Measurements from ENCODE around the gene ARHGEF28.

Gene ARHGEF28

GRCh38 chr5:73663161-73663859 lies 37.3 kb downstream of the ARHGEF28 start:
- no peak for DNase-seq

- DNase-seq: no peak
Measured at GRCh38 chr5:73663860-73664240, 37.9 kb downstream of the ARHGEF28 start.

GRCh38 chr5:73664796-73665195 lies 38.8 kb downstream of the ARHGEF28 start:
- no peak for DNase-seq

GRCh38 chr5:73666891-73667290 lies 40.9 kb downstream of the ARHGEF28 start:
- DNase-seq: no peak

- no peak for DNase-seq
Measured at GRCh38 chr5:73668017-73668416, 42.0 kb downstream of the ARHGEF28 start.

- DNase-seq: no peak
Measured at GRCh38 chr5:73668486-73669111, 42.6 kb downstream of the ARHGEF28 start.

- no peak for DNase-seq
Measured at GRCh38 chr5:73670731-73671130, 44.7 kb downstream of the ARHGEF28 start.

GRCh38 chr5:73672132-73672531 lies 46.1 kb downstream of the ARHGEF28 start:
- DNase-seq: no peak

GRCh38 chr5:73673161-73673591 lies 47.2 kb downstream of the ARHGEF28 start:
- DNase-seq: no peak

- DNase-seq: no peak
Measured at GRCh38 chr5:73674669-73675004, 48.6 kb downstream of the ARHGEF28 start.

GRCh38 chr5:73678322-73678740 lies 52.3 kb downstream of the ARHGEF28 start:
- no peak for DNase-seq

GRCh38 chr5:73678807-73679206 lies 52.8 kb downstream of the ARHGEF28 start:
- no peak for DNase-seq

- DNase-seq: no peak
Measured at GRCh38 chr5:73682176-73682575, 56.2 kb downstream of the ARHGEF28 start.

- no peak for DNase-seq
Measured at GRCh38 chr5:73684691-73685090, 58.7 kb downstream of the ARHGEF28 start.

- DNase-seq: no peak
Measured at GRCh38 chr5:73686912-73687311, 60.9 kb downstream of the ARHGEF28 start.

- DNase-seq: no peak
Measured at GRCh38 chr5:73687357-73687756, 61.4 kb downstream of the ARHGEF28 start.

GRCh38 chr5:73690015-73690414 lies 64.0 kb downstream of the ARHGEF28 start:
- DNase-seq: no peak

- no peak for DNase-seq
Measured at GRCh38 chr5:73691302-73692080, 65.5 kb downstream of the ARHGEF28 start.

GRCh38 chr5:73692166-73692640 lies 66.2 kb downstream of the ARHGEF28 start:
- no peak for DNase-seq

GRCh38 chr5:73692981-73693380 lies 67.0 kb downstream of the ARHGEF28 start:
- no peak for DNase-seq

GRCh38 chr5:73693573-73694061 lies 67.6 kb downstream of the ARHGEF28 start:
- no peak for DNase-seq

- DNase-seq: no peak
Measured at GRCh38 chr5:73694089-73694488, 68.1 kb downstream of the ARHGEF28 start.

GRCh38 chr5:73698011-73698410 lies 72.0 kb downstream of the ARHGEF28 start:
- no peak for DNase-seq

- DNase-seq: no peak
Measured at GRCh38 chr5:73701566-73701965, 75.6 kb downstream of the ARHGEF28 start.

Data from retina (tissue), 1 donor.